Measurements from ENCODE around the gene SRSF12.
A peak's percentile ranks its signal among the peaks of the same experiment; 100 is the strongest.

Gene SRSF12

GRCh38 chr6:89080281-89081128 lies 37.4 kb downstream of the SRSF12 start, which contains the start of gene PNRC1:
Gene PNRC1 (plus strand): TSS chr6:89080751. CDS start chr6:89080895, 144 bp downstream.
- Histone ChIP-seq H3K4me3 (ENCODE audit: low read length) (peak within 1 kb of the TSS; percentile 98), H3K9ac (ENCODE audit: low read length) (peak within 1 kb of the TSS; percentile 99), H3K27ac (ENCODE audit: low read length) (peak within 1 kb of the TSS; percentile 95), H3K36me3 (replicated peaks; ENCODE audit: insufficient read depth, low read length) (peaks cover 4% of the 10 kb centered on the region), H3K4me1 (ENCODE audit: low read length) (peaks cover 9% of the 10 kb centered on the region; the same call in 1 of the 2 replicates), H4K20me1 (ENCODE audit: insufficient read depth, low read length) (peaks cover 23% of the 10 kb centered on the region; the same call in 1 of the 2 replicates), H2AFZ (ENCODE audit: low read length) (peak within 1 kb of the TSS; percentile 71), H3K9me3 (replicated peaks; ENCODE audit: insufficient read depth, low read length) (no peaks in the 10 kb centered on the region), H3K79me2 (ENCODE audit: low read length) (peaks cover 41% of the 10 kb centered on the region), H3K9me2 (replicated peaks; ENCODE audit: insufficient read depth, low read length) (no peaks in the 10 kb centered on the region), H3K27me3 (replicated peaks; ENCODE audit: insufficient read depth, low read length) (no peaks in the 10 kb centered on the region), H3K4me2 (ENCODE audit: low read depth, low read length) (peak within 1 kb of the TSS; percentile 82), H3F3A (ENCODE audit: insufficient read depth, low read length) (peaks cover 18% of the 10 kb centered on the region)
- peak; percentile 99 for DNase-seq
- TF ChIP-seq EZH2phosphoT487 (IDR thresholded peaks at IDR 0.05; ENCODE audit: low read length) = no peak
- TF ChIP-seq, protein P1, sequence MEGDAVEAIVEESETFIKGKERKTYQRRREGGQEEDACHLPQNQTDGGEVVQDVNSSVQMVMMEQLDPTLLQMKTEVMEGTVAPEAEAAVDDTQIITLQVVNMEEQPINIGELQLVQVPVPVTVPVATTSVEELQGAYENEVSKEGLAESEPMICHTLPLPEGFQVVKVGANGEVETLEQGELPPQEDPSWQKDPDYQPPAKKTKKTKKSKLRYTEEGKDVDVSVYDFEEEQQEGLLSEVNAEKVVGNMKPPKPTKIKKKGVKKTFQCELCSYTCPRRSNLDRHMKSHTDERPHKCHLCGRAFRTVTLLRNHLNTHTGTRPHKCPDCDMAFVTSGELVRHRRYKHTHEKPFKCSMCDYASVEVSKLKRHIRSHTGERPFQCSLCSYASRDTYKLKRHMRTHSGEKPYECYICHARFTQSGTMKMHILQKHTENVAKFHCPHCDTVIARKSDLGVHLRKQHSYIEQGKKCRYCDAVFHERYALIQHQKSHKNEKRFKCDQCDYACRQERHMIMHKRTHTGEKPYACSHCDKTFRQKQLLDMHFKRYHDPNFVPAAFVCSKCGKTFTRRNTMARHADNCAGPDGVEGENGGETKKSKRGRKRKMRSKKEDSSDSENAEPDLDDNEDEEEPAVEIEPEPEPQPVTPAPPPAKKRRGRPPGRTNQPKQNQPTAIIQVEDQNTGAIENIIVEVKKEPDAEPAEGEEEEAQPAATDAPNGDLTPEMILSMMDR (IDR thresholded peaks at IDR 0.05; ENCODE audit: low read length) = no peak

GRCh38 chr6:89079511-89080234 lies 38.2 kb downstream of the SRSF12 start:
- peak overlapping the region; percentile 66 for H3K27ac ChIP-seq (ENCODE audit: low read length)
- DNase-seq = peak; percentile 66
- H2AFZ ChIP-seq (ENCODE audit: low read length) = peak overlapping the region; percentile 71

DNA sequence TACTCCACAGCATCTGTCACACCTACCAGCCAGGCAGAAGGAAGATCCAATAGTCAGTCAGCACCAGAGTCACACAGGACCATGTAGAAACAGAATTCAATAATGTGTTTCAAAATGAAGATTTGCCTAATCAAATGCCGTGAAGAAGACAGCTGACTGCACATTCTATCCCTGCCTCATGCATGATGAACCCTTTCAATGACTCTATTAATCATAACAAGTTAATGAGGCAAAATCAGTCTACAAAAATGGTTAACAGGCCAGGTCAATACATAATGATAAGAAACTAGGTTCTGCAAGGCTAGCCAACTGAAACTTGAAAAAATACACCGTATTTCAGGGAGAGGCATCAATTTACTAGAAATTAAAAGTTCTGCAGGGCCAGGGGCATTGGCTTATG lies 44.0 kb downstream of the SRSF12 start:
- TF ChIP-seq EZH2 (optimal IDR thresholded peaks at IDR 0.05; ENCODE audit: low read depth, low read length) = no peak
- TF ChIP-seq EZH2phosphoT487 (IDR thresholded peaks at IDR 0.05; ENCODE audit: low read length) = no peak
- TF ChIP-seq, protein P1 (IDR thresholded peaks at IDR 0.05; ENCODE audit: low read length) = no peak
- Histone ChIP-seq H3K27ac (ENCODE audit: low read length) (no peak overlapping the region), H3K4me2 (ENCODE audit: low read depth, low read length) (no peak overlapping the region), H3K4me3 (ENCODE audit: low read length) (no peak overlapping the region), H3K9me3 (replicated peaks; ENCODE audit: insufficient read depth, low read length) (no peaks in the 10 kb centered on the region), H3F3A (ENCODE audit: insufficient read depth, low read length) (no peaks in the 10 kb centered on the region), H3K36me3 (replicated peaks; ENCODE audit: insufficient read depth, low read length) (no peaks in the 10 kb centered on the region), H3K9ac (ENCODE audit: low read length) (no peak overlapping the region), H3K79me2 (ENCODE audit: low read length) (no peaks in the 10 kb centered on the region), H4K20me1 (ENCODE audit: insufficient read depth, low read length) (no peaks in the 10 kb centered on the region), H2AFZ (ENCODE audit: low read length) (no peak overlapping the region), H3K4me1 (ENCODE audit: low read length) (no peaks in the 10 kb centered on the region), H3K27me3 (replicated peaks; ENCODE audit: insufficient read depth, low read length) (no peaks in the 10 kb centered on the region), H3K9me2 (replicated peaks; ENCODE audit: insufficient read depth, low read length) (no peaks in the 10 kb centered on the region)
- no peak for DNase-seq

More at GRCh38 chr6:89079511-89080234, 38.2 kb downstream of the SRSF12 start:
- H4K20me1 ChIP-seq (ENCODE audit: insufficient read depth, low read length) = peaks cover 23% of the 10 kb centered on the region; the same call in 1 of the 2 replicates
- peaks cover 9% of the 10 kb centered on the region; the same call in 1 of the 2 replicates for H3K4me1 ChIP-seq (ENCODE audit: low read length)
- peak overlapping the region; percentile 98 for H3K4me3 ChIP-seq (ENCODE audit: low read length)
- H3K9me2 ChIP-seq (replicated peaks; ENCODE audit: insufficient read depth, low read length) = no peaks in the 10 kb centered on the region
- peaks cover 18% of the 10 kb centered on the region for H3F3A ChIP-seq (ENCODE audit: insufficient read depth, low read length)
- peaks cover 4% of the 10 kb centered on the region; the same call in 1 of the 2 replicates for H3K36me3 ChIP-seq (replicated peaks; ENCODE audit: insufficient read depth, low read length)
- H3K9me3 ChIP-seq (replicated peaks; ENCODE audit: insufficient read depth, low read length) = no peaks in the 10 kb centered on the region
- H3K27me3 ChIP-seq (replicated peaks; ENCODE audit: insufficient read depth, low read length) = no peaks in the 10 kb centered on the region
- TF ChIP-seq, protein P1 (IDR thresholded peaks at IDR 0.05; ENCODE audit: low read length) = no peak
- no peak for TF ChIP-seq EZH2phosphoT487 (IDR thresholded peaks at IDR 0.05; ENCODE audit: low read length)
- no peak for TF ChIP-seq EZH2 (optimal IDR thresholded peaks at IDR 0.05; ENCODE audit: low read depth, low read length)
- H3K9ac ChIP-seq (ENCODE audit: low read length) = peak overlapping the region; percentile 65
- peaks cover 37% of the 10 kb centered on the region for H3K79me2 ChIP-seq (ENCODE audit: low read length)
- peak overlapping the region; percentile 82 for H3K4me2 ChIP-seq (ENCODE audit: low read depth, low read length)

Data from MM.1S (cell line).